H1 (cell line): ENCODE data around the gene RELN. TPM values are rescaled to one million over a fixed set of nuclear protein-coding genes. Genes with fewer than 3 reads are reported as not detected.

Experiments used
- BCL11A ChIP-seq, 2 experiments: IDR thresholded peaks; one replicate each; pipeline ENCODE4 v1.6.1; 2011; ENCODE audit warnings: low read depth in 2 of 2, low read length in 2 of 2, mild to moderate bottlenecking in 2 of 2
- ZNF274 ChIP-seq: IDR thresholded peaks from 2 replicates; pipeline ENCODE4 v1.7.0; 2012; ENCODE audit warnings: low read length, borderline replicate concordance; ENCODE audit errors: extremely low read depth
- polyA plus RNA-seq, 7 experiments: library from polyadenylated mRNA; depleted of rRNA in 3 of 7; stranded (reverse) in 5 of 7; unstranded in 2 of 7; fragments of >200 nt in 5 of 7; fragments of 200-250 nt in 2 of 7; gene quantifications; 1 replicate in 5 of 7; 2 replicates in 1 of 7; 4 replicates in 1 of 7; pipeline versions ENCODE4 v1.2.1 to v1.2.3, GENCODE V29; 2011 to 2013; ENCODE audit warnings: missing spikeins in 2 of 7, mixed read lengths in 2 of 7
- total RNA-seq: library from RNA; stranded (reverse); fragmentation: NEBNext Ultra II Directional; extraction: Animal tissue kit (Norgen Biotek cat#: 25700); gene quantifications from 2 replicates; pipeline ENCODE4 v1.2.1, GENCODE V29; 2021

RELN gene
- total and polyA plus RNA-seq, 2 of the 8 experiments (the other 6 are each of a cell fraction or from before 2014, with no cell fraction given): 0.03 to 0.07 TPM

DNA sequence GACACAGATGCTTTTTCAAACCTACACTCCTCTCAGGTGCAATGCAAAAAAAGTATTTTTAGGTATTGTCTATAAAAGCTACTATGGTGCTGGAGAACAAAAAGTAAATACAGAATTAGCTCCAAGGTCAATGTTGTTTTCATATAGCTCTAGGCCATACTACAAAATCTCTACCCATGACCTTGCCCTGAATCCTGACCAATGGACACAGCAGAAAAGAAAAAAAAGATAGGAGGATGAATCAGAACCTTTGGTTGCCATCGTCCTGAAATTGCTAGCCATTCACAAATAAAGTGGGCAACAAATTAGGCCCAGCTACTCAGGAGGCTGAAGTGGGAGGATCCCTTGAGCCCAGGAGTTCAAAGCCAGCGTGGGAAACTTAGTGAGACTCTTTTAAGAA is 35.2 kb upstream of the RELN start (continued):
- no peak for TF ChIP-seq BCL11A (IDR thresholded peaks at IDR 0.05; ENCODE audit: low read depth in 2 of 2, low read length in 2 of 2)
- TF ChIP-seq ZNF274: no peak
